Endometrial microvascular endothelial cells (primary cell): ENCODE data around the gene TCERG1. TPM values are rescaled to one million over a fixed set of nuclear protein-coding genes. Genes with fewer than 3 reads are reported as not detected.

Experiments
- in situ Hi-C: cut with HindIII; loops from 2 replicates; pipeline ENCODE4 v1.10.0; 2017; ENCODE audit warnings: low sequenced_read_pairs, low pct_unique_long_range_greater_than_20kb; ENCODE audit errors: inconsistent ontology term
- total RNA-seq: library from RNA; depleted of rRNA; stranded (reverse); fragments of >200 nt; gene quantifications from one replicate; pipeline ENCODE4 v1.2.3, GENCODE V29; 2015; ENCODE audit errors: inconsistent ontology term

Gene TCERG1
- total RNA-seq, 1 donor from 2014 or later = 44.2 TPM

GRCh38 chr5:146510559-146511125, 63.5 kb downstream of the TCERG1 start:
- in situ Hi-C loops = no loop called here

GRCh38 chr5:146513462-146513861, 66.3 kb downstream of the TCERG1 start:
- in situ Hi-C loops = no loop called here

GRCh38 chr5:146514575-146514974, 67.4 kb downstream of the TCERG1 start:
- in situ Hi-C loops = no loop called here

GRCh38 chr5:146515473-146516150, 68.5 kb downstream of the TCERG1 start:
- in situ Hi-C loops = no loop called here

- in situ Hi-C loops = no loop called here
Measured at GRCh38 chr5:146516151-146516475, 69.0 kb downstream of the TCERG1 start, which contains the start of gene GPR151. Gene GPR151 (minus strand): TSS chr5:146516190. CDS start chr5:146516113, 77 bp downstream.

- in situ Hi-C loops = no loop called here
Measured at GRCh38 chr5:146519554-146519953, 72.4 kb downstream of the TCERG1 start.

- in situ Hi-C loops = no loop called here
Measured at GRCh38 chr5:146520731-146521130, 73.6 kb downstream of the TCERG1 start.

GRCh38 chr5:146521403-146522106, 74.4 kb downstream of the TCERG1 start:
- in situ Hi-C loops = no loop called here

- in situ Hi-C loops = no loop called here
Measured at GRCh38 chr5:146523698-146524097, 76.6 kb downstream of the TCERG1 start.

GRCh38 chr5:146527785-146528184, 80.7 kb downstream of the TCERG1 start:
- in situ Hi-C loops = no loop called here

- in situ Hi-C loops = no loop called here
Measured at GRCh38 chr5:146528236-146528635, 81.1 kb downstream of the TCERG1 start.

GRCh38 chr5:146529984-146530383, 82.9 kb downstream of the TCERG1 start:
- in situ Hi-C loops = no loop called here

GRCh38 chr5:146533260-146533857, 86.2 kb downstream of the TCERG1 start:
- in situ Hi-C loops = no loop called here

- in situ Hi-C loops = no loop called here
Measured at GRCh38 chr5:146533882-146534281, 86.7 kb downstream of the TCERG1 start.

- in situ Hi-C loops = no loop called here
Measured at GRCh38 chr5:146538432-146538831, 91.3 kb downstream of the TCERG1 start.

GRCh38 chr5:146539973-146540372, 92.8 kb downstream of the TCERG1 start:
- in situ Hi-C loops = no loop called here

- in situ Hi-C loops = no loop called here
Measured at GRCh38 chr5:146540414-146540813, 93.3 kb downstream of the TCERG1 start.

- in situ Hi-C loops = no loop called here
Measured at GRCh38 chr5:146541958-146542849, 95.1 kb downstream of the TCERG1 start.

GRCh38 chr5:146544232-146544631, 97.1 kb downstream of the TCERG1 start:
- in situ Hi-C loops = no loop called here
